Skeletal muscle cell (primary cell): Measurements from ENCODE around the gene PAPPA2.

ENCODE experiments used
- DNase-seq: peaks from one replicate; pipeline ENCODE4 v3.0.0-alpha.2; 2010; ENCODE audit warnings: low read depth
- H3K4me3 ChIP-seq: 2 replicates; pipeline ENCODE4 v1.5.1; 2011; ENCODE audit warnings: low read depth, mild to moderate bottlenecking, control low read depth, low read length, moderate library complexity

The PAPPA2 gene

DNA sequence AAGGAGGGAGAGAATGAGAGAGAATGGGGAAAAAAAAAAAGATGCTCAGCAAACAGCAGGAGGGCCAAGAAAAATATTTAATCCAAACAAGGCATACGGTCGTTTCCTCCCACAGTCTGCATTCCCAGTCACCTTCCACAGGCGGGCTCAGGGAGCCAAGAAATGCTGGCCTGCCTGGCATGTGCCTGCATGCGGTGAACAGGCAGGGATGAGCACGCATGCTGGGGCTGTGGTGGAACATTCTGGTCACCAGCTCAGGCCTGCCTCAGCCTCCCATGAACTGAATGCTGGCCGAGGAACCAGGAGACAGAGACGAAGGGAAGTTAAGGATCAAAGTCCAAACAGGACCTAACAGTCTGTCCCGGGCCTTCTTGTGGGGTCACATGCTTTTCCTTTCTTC, 366.3 kb downstream of the PAPPA2 start:
- DNase-seq, result no peak
- no peak overlapping the region for H3K4me3 ChIP-seq

DNA sequence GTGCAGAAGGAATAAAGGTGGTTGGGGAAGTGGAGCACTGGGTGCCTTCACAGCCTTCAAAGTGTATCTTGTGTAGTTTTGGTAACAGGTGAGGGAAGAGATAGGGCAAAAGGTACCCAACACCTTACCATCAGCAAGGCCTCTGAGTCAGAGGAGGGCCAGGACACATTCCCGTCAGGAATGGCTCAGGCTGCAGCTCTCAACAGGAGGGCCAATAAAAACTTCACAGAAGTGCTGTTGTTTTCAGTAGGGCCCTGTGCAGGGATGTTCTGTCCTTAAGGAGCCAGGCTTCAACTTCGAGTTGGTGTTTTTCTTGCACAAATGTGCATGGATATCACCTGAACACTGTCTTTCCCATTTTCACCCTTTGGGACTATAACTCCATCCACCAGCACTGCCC, 368.2 kb downstream of the PAPPA2 start:
- H3K4me3 ChIP-seq, result no peak overlapping the region
- no peak for DNase-seq

DNA sequence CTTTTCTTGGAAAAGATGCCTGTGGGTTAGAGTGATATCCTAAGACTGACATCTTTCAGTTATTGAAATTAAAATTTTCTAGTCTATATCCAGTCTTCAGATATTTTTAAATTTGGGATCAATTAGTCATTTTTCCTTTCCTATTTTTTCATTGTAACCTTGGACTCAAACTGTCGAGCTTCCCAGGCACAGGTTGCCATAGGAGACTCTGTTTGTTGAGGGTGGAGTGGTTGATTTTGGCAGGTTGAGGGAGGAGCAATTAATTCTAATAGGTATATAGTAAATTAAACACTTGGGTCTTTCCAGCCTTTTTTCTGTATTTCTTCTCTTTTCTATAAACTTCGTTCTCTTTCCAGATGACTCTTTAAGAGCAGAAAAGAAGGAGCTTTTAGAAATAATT, 374.7 kb downstream of the PAPPA2 start:
- H3K4me3 ChIP-seq, result no peak overlapping the region
- DNase-seq, result no peak

DNA sequence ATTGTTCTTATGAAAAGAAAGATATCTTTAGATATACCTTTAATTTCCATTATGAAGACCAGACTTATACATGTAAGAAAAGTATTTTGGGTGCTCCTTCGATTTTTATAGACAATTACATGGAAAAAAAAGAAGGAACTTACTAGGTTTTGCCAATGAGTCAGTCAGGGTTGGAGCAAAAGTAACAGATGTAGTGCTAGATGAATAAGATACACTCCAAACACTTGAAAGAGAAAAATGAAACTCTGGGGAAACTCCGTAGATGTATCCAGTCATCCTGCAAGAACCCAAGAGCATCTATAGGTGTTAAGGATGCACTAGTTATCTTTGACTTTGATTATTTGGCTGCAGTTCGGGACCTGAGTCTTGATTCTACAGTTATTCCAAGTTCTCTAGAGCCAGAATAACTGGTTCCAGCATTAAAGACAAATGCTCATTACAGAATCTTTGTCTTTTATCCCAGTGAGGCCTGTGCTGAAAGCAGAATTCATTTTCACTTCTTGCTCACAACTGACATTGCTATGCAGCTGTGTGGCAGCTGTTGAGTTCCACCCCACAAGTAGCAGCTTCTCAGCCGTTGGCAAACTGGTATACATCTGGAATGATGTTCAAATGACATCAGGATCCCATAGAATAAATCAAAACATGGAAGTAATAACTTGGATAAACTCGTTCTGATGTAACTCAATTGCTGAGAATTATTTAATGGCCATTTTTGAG, 375.5 kb downstream of the PAPPA2 start:
- H3K4me3 ChIP-seq, result no peak overlapping the region

DNA sequence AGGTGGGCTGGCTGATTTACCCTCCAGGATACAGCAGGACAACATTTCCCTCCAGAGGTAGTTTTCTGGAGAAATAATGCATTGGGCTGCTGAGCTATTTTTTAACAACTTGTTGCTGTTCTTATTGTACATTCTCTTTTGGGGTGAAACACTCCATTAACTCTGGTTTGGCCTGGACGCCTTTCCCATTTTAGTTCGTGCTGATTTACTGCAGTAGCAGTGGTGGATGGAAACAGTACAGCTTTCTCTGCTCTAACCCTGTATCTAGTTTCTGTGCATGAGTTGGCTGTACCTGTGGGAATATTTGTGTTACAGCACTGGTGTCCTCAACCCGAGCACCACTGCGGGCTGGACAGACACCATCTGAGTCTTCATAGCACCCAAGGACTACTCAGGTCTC, 376.2 kb downstream of the PAPPA2 start:
- no peak overlapping the region for H3K4me3 ChIP-seq
- no peak for DNase-seq

More for the DNA sequence above, 375.5 kb downstream of the PAPPA2 start:
- no peak for DNase-seq

DNA sequence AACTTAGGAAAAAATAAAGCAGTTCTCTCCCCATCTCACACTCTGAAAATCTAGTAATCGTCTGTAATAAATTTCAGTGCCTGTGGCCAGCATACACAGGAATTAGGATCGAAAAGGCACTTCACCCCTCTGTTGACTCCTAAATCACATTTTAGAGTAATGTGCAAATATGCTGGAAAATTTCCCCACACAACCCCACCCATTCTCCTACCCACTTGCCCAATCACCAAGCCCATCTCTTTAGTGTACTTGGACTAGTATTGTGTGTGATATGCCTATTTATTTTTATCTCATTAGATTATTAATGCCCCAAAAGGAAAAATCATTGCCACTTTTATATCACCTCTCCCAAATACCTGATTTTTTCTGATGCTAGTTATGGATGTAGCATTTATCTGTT, 378.3 kb downstream of the PAPPA2 start:
- DNase-seq, result no peak
- no peak overlapping the region for H3K4me3 ChIP-seq

DNA sequence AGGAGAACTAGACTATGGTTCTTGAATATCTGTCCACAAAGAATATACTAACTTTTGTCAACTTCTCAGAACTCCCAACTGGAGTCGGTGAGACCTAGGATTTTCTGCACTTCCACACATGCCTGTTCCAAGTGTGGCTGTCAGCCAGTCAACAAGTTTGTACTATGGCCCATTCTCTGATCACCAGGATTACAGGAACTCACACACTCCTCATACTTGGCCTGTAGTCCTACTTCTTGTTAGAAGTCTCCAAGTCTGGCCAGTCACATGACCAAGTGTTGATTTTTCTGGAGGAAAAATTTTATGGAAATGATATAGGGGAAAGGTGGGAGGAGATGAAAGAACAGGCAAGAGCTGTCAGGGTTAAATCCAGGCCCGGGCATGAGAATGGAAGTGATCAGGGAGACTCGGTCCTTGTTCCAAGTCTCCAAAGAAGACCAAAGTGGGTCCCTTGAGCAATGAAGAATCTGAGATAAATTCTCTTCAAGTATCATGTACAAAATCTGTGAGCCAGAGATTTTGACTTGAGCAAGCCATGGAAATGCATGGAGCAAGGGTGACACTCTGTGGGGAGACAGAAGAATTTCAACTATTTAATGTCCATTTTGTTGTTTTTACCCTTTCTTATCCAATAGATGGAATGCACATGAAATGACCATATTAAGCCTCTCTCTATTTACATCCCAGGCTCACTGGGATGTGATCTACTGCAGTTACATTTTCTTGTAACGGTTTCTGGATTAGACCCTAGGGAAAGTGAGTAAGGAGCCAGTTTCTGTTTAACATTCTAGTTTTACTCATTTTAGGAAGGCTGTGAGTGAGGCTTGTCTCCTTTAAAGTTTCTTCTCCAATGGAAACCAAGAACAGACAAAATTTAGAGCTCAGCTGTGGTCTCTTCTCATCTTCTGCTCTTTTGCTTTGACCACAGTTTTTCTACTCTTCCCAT, 380.6 kb downstream of the PAPPA2 start:
- DNase-seq, result peak; percentile 18

DNA sequence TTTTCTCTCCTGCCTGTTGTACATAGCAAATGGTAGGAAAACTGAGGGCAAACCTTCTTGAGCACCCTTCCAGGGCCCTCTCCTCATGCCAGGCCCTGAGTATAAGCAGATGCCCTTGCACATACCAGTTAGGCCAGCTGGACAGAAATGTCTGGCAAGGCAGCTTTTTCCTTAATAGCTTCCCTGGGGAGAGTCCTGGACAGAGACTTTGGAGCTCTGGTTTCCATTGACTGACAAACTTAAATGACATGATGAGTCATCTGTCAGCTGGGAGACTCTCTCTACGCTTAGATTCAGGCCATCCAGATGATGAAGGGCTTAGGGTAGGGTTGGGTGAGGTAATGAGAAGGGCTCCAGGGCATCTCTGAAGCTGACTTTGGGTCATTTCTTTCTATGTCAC, 384.1 kb downstream of the PAPPA2 start:
- H3K4me3 ChIP-seq, result no peak overlapping the region
- no peak for DNase-seq

More for the DNA sequence above, 380.6 kb downstream of the PAPPA2 start:
- H3K4me3 ChIP-seq, result no peak overlapping the region

DNA sequence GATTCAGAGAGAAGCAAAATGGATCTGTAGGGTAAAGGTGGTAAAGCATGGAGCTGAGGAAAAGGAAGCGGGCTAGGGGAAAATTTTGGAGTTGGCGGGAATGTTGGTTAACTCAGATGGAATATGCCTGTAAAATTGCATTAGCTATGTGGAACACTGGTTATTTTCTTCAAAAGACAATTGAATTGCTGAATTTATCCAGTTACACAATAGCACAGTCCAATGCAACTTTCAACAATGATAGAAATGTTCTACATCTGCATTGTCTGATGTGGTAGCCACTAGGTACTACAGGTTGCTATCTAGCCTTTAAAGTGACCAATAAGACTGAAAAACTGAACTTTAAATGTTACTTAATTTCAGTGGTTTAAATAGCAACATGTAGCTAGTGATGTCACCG, 386.3 kb downstream of the PAPPA2 start:
- H3K4me3 ChIP-seq, result no peak overlapping the region
- DNase-seq, result no peak

DNA sequence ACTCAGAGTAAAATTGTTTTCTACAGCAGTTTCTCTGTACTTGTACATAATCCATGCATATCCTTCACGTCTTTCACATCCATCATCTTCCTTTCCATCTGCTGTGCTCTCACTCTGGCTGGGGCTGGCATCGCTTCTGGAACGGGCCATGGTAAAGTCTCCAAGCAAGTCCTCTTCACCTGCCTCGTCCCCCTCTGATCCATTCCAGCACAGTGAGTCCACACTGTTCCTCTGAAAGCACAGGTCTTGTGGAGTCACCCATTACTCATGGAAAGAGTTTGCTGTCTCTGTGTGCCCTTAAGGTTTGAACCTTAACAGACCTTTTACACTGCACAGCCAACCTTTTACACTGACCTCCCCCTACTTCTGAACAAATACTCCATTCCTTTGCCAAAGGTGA, 387.9 kb downstream of the PAPPA2 start:
- no peak overlapping the region for H3K4me3 ChIP-seq
- DNase-seq, result no peak

DNA sequence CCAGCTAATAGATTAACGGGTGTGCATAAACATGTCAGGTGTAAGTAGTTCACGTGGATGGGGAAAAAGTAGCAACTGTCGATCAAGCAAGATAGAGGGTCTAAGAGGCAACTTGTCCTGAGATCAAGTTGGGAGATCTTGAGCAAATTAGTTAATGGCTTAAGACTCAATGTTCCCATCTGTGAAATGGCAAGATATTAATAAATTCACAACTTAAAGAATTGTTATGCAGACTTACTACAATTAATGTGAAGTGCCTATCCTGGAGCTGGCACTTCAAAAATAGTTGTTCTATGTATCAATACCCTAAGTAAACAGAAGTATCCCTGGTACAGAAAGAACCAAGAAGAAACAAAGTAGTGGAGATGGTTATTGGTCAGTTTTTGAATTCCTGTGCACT, 389.1 kb downstream of the PAPPA2 start:
- no peak overlapping the region for H3K4me3 ChIP-seq
- DNase-seq, result no peak

DNA sequence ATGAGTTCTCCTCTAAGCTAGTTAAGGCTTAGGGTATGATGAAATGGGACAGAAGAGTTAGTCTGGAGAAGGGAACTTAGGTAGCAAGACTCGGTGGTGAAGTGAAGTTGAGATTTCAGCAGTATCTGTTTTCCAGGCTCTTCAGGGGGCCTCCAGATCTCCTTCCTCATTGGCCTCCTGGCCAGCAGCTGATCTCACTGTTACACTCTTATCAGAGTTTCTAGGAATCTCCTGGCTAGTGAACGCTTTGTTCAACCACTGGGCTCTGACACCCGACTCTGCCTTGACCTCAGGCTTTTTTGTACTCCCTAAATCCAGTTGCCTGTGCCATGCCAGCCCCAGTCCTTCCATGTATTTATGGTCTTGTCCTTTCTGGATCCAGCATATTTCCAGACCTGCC, 390.5 kb downstream of the PAPPA2 start:
- DNase-seq, result no peak
- H3K4me3 ChIP-seq, result no peak overlapping the region

DNA sequence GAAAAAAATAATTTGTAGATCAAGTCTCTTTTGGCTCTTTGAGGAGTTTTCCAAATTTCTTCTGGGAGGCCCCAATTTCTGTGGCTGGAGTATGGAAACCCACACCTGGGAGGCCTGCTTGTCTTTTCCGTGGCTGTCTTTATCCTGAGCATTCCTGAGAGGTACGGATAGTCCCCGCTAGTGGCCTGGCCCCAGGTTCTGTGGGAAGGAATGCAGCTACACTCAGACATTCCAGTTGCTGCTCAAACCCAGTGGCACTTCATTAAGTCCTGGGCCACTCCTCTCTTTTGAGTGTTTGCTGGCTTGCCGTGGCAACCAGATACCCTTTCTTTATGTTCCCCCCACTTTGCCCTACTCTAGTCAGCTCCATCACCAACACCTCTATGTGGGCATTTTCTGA, 391.1 kb downstream of the PAPPA2 start:
- DNase-seq, result no peak
- no peak overlapping the region for H3K4me3 ChIP-seq

DNA sequence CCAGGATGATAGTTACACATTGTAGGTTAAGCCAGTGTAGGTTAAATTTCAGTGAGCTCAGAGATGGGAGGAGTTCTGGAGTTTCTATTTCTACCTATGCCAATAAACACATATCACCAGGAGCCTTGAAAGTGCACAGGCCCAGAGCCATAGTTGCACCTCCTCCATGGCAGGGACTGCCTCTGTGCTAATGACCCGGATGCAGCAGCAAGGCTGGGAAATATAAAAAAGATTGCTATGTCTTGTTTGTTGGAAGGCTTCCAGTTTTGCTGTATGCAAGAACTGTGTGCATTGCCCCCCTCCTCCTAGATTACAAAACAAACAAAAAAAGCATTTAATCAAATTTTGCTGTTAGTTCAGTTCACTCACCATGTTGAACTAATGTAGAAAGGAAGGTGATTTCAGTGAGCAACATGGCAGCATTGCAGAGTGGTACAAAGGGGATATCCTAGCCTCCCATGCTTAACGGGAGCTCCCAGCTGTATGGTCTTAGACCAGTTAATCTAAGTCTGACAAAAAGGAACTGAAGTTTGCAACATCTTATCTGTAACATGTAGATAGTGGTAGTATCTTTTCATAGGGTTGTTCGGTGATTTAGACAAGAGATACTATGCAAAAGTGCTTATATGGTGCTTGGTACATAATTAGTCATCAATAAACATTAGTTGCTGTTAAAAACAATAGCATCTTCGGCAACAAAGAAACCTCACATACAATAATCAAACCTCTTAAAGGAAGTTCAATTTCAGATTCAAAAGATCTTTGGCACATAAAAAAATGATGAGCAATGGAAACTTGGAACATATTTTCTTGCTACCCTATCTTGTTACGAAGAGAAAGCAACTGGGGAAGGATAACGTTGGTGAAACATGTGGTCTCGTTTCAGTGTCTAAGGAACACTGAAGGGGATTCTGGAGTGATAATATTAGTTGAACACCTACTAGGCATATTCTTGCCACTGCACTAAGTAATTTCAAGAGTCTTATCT, 392.1 kb downstream of the PAPPA2 start:
- DNase-seq, result no peak
- H3K4me3 ChIP-seq, result no peak overlapping the region

DNA sequence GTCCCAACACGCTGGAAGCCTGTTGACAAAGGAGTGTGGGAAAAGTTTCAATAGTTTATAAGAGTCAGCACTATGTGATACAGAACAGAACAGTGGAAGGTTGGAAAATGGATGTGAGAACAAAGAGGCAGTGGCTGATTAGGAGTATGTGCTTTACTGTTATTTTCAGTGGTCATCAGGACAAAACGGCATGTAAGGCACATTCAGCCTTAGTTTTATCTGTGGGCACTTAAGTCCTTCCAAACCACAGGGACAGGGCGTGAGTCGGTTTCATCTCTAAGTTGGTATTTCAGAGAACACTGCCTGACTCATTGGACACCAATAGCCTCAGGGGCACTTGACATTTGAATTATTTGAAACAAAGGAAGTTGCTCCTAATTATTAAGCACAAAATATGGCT, 394.7 kb downstream of the PAPPA2 start:
- no peak for DNase-seq
- no peak overlapping the region for H3K4me3 ChIP-seq

DNA sequence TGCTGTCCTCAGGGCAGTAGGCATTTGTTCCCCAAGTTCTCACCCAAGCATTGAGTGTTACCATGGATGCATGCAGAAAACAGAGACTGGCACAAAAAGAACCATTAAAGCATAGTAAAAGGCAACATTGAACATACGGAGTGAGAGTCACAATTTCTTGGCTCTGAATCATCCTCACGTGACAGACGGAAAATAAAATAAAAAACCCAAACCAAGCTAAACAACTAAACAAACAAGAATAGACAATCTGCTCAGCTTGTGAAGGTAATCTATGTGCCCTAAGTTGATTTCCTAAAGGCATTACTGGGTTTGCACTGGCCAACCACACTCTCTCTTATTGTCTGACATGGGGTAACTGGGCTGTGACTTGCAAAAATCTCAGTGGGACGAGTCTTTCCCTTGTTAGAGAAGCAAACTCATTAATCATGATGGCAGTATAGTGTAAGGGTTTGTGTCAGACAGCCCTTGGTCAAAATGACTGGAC, 395.5 kb downstream of the PAPPA2 start:
- H3K4me3 ChIP-seq, result no peak overlapping the region
- no peak for DNase-seq

DNA sequence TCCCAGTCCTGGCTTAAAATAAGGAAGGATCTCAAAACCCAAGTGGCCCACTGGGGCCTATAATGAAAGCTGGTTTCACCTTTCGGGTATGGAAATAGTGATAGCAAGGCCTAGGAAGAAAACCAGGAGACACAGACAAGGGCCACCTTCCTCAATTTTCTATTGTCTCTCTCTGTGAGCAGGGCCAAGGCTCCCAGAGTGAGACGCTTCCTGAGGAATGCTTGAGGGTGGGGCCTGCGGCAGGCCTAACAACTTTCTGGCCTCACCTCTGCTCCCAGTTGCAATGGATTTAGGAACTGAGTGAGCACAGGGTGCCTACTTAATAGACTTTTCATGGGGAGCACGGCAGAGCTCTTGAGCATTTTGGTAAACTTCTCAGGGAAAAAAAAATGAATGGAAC, 400.6 kb downstream of the PAPPA2 start:
- no peak for DNase-seq
- H3K4me3 ChIP-seq, result no peak overlapping the region

DNA sequence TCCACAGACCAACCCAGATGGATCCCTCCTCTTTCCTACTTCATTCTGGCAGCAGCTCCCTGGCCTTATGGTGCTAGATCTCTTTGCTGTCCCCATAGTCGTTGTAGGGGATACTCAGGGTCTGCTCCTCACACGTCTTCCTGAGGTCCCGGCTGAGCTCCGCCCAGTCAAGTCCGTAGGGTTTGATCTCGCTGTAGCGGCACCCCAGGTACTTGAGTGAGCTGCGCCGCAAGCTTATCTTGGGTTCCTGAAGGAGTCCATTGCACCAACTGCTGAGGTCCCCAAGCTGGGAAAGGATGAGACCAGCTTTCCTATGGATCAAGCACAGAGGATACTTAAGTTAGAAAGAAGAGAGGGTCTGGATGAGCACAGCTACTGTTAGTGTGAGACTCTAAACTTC, 401.2 kb downstream of the PAPPA2 start:
- no peak for DNase-seq
- H3K4me3 ChIP-seq, result no peak overlapping the region

DNA sequence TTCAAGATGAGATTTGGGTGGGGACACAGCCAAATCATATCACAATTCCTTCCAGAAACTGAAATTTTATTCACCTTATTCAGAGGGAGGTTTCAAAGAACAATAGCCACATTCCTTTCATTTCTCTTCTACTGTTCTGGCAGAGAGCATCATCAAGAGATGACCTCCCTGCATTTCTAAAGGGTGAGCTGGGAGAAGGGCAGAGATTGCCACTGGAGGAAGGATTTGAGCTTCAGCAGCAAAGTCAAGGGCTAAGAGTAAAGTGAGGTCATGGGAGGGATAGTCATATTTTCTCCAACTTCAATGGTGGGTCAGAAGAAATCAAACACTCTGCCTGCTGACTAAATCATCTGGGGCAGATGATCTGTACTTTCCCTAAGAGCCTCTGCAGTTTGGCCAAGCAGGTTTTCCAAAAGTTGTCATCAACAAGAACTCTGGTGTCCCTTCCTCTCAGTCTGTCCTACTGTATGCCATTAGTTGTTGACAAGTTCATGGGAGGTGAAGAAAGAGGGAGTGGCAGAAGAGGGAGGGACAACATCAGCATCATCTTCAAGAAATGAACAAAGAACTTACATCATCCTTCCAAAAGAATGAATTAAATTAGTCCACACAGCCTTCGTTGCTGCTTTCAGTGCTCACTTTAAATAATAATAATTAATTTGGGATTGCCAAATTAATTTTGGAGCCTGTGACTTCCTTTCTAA, 403.2 kb downstream of the PAPPA2 start:
- no peak for DNase-seq
- no peak overlapping the region for H3K4me3 ChIP-seq
